CD4-positive, alpha-beta T cell treated with Interleukin-12 subunit alpha and Interleukin-12 subunit beta, for 1 hour (primary cell): Measurements from ENCODE around the gene AKAP6.

ENCODE experiments used
- DNase-seq: peaks from one replicate; pipeline ENCODE4 v3.0.0-alpha.2; 2020

AKAP6 gene, protein sequence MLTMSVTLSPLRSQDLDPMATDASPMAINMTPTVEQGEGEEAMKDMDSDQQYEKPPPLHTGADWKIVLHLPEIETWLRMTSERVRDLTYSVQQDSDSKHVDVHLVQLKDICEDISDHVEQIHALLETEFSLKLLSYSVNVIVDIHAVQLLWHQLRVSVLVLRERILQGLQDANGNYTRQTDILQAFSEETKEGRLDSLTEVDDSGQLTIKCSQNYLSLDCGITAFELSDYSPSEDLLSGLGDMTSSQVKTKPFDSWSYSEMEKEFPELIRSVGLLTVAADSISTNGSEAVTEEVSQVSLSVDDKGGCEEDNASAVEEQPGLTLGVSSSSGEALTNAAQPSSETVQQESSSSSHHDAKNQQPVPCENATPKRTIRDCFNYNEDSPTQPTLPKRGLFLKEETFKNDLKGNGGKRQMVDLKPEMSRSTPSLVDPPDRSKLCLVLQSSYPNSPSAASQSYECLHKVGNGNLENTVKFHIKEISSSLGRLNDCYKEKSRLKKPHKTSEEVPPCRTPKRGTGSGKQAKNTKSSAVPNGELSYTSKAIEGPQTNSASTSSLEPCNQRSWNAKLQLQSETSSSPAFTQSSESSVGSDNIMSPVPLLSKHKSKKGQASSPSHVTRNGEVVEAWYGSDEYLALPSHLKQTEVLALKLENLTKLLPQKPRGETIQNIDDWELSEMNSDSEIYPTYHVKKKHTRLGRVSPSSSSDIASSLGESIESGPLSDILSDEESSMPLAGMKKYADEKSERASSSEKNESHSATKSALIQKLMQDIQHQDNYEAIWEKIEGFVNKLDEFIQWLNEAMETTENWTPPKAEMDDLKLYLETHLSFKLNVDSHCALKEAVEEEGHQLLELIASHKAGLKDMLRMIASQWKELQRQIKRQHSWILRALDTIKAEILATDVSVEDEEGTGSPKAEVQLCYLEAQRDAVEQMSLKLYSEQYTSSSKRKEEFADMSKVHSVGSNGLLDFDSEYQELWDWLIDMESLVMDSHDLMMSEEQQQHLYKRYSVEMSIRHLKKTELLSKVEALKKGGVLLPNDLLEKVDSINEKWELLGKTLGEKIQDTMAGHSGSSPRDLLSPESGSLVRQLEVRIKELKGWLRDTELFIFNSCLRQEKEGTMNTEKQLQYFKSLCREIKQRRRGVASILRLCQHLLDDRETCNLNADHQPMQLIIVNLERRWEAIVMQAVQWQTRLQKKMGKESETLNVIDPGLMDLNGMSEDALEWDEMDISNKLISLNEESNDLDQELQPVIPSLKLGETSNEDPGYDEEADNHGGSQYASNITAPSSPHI (N-terminal part only)

DNA sequence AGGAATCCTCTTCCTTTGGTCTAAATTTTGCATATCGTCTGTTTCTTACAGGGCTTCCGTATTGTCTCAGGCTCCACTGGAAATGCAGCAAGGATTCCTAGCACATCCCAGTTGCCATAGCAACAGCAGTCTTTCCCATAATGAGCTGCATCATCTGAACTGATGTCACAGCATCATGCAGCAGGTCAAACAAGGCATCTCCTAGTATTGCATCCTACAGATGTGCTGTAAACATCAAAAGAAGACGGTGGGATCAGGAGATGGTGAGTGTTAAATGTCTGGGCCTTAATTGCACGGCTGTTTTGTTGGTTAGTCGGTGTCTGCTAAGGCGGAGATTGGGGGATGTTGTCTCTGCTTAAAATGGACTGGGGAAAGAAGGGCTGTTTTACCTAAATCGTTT lies at the start of gene AKAP6:
TSS of gene AKAP6 (plus strand) at position 153 of the 400 bp plus-strand sequence. CDS start 104,196 bp downstream, outside the sequence.
- no peak for DNase-seq

DNA sequence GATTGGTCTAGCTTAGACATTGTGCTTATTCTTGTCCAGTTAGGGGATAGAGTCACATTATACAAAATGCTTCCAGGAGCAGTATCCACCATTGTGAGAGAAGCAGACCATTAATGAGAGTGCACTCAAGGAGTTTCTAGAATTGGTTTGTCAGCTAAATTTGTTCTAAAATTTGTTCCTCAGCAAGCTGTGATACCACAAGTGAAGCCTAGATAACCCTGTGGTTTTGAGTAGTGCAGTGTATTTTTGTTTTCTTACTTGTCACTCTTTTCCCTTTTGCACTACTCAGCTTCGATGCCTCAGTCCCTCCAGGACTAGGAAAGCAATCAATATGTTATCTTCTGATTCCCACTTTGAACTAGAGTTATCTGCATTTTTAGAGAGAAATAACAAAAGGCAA lies 42.5 kb upstream of the AKAP6 start:
- no peak for DNase-seq

DNA sequence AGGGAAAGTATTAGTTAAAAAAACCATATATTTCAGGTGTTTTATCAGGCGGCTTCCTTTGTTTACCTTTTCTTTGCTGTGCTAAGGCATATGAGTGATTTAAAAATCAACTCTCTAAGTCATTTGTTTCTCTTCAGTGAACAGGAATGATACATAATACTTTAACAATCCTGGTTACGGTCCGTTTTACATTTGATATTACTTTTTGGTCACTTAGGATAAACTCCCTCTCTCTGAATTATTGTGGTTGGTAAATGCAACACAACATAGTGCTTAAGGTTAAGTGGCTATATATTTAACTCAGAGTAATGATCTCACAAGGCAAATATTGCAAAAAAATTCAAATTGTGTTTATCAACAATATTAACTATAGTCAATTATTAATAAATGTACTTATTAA lies 32.7 kb upstream of the AKAP6 start:
- no peak for DNase-seq

DNA sequence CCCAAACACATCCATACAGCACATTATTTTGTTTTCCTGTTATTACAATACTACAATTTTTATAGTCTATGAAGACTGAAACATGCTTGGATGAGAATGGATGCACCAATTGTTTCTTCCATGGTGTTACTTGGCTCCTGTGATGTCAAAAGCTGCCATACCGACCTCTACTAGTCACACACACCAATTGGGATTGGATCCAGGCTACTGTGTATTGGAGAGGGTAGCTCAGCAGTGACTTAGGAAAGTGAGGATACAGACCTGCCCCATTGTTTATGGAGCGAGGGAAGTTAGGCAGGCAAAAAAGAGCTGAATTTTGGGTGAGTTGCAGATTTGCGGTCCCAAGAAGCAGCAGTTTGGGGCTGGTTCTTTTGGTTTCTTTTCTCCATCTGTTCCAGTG lies 30.8 kb upstream of the AKAP6 start:
- DNase-seq, result no peak

DNA sequence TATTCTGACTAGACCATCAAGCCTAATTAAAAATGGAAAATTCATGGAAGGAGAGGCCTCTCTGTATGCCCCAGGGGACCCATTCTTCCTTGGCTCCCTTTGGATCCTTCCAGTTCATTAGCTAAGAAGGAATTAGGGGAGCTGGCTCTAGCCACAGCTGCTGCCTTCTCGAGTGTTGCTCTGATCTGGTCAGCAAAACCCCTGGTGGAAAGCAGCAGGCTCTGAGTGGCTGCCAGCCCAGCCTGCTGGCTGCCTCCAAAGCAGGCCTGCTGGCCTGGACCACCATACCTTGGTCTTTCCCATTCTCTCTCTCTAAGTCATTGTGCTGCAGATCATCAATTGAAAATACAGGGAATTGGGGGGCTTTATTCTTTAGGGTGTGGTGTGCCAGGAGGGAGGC lies 29.0 kb upstream of the AKAP6 start:
- DNase-seq, result no peak

DNA sequence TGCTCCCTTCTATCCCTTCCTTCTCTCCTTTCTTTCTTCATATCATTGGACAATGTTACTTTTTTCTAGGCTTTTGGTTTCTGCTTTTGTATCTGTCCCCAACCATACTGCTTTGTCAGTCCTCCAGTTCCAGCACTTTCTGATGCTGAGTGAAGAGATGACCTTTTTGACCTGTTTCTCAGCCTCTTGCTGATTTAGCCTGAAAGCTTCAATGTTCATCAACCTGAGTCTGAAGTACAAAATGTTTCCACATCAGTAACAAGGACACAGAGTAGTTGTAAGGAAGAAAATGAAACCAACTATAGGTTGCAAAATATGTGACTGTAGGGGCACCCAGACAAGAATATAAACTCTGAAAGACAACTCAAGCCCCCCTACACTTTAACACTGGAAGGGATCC lies 25.2 kb upstream of the AKAP6 start:
- no peak for DNase-seq

DNA sequence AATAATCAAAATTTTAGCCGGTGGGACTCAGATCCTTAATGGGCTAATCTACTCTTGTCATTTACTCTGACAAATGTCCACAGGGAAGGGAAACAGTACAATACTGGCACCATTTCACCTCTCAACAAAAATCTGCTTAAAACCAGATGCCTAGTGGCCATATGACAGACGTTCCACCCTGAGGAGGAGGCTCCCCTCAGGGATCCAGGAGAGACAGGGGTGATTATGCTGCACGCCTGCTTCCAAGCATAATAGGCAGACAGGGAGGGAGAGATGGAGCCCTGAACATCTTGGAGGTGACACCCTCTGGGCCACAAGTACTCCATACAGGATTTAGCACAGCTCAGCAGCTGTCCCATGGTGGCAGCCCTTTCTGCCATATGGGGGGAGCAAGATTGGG lies 24.8 kb upstream of the AKAP6 start:
- no peak for DNase-seq

DNA sequence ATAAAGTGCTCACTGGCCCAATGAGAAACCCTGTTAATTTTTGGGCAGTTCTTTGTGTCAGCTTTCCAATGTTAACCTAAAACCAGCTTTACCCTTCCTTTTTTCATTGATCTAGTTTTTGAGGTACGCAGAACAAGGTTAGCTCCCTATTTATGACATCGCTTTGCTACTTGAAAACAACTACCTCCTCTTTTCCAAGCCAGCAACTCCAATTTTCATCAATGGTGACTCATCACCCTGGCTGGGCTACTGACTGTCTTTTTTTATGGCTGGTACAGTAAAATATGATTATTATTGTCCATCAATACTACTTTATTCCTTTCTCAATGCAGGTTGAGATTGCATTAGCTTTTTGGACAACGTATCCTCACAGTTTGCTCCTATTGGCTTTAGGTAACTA lies 22.5 kb upstream of the AKAP6 start:
- no peak for DNase-seq

DNA sequence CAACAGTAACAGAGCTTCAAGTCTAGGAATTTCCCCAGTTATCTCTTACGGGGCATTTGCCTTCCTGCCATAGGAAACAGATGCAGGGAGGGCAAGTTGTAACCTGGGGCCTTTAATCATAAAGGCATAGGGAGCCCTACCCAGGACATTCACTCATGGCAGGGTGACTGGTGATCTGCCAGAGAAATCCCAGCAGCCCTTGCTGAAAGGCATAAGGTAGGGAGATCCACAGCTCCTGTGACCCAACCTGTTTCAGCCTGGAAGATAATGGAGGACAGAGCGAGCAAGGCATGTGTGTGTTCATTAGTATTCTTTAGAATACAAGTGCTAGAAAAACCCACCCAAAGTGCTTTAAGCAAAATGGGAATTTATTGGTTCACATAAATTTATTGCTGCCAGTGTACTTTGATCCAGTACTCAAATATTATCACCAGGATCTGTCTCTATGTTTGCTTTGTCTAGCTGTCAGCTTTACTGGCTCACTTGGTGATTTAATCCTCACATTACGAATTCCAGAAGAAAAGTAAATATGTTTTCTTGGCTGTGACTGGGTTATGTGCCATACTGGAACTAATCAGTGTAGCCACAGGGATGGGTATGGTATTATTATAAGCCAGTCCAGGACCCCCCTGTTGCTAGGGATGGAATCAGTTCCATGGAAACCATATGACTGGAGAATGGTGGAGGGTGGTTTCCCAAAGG lies 21.1 kb upstream of the AKAP6 start:
- DNase-seq, result no peak

DNA sequence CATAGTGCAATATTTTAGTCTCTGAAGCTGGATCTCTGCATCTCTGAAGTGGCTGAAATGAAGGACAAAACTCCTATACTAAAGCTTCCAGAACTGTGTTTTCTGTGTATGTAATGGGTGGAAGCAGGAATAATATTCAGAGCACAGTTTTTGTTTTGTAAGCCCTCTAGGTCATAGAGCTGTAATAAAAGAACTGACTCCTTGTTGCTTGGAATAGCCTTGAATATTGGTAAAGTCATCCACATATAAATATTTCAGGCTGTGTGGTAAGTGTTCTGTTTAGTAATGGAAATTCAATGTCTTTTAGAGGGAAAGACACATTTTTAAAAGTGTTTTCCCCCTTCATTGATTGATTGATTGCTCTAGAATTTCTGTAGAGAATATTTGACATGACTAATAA lies 18.2 kb upstream of the AKAP6 start:
- DNase-seq, result no peak

DNA sequence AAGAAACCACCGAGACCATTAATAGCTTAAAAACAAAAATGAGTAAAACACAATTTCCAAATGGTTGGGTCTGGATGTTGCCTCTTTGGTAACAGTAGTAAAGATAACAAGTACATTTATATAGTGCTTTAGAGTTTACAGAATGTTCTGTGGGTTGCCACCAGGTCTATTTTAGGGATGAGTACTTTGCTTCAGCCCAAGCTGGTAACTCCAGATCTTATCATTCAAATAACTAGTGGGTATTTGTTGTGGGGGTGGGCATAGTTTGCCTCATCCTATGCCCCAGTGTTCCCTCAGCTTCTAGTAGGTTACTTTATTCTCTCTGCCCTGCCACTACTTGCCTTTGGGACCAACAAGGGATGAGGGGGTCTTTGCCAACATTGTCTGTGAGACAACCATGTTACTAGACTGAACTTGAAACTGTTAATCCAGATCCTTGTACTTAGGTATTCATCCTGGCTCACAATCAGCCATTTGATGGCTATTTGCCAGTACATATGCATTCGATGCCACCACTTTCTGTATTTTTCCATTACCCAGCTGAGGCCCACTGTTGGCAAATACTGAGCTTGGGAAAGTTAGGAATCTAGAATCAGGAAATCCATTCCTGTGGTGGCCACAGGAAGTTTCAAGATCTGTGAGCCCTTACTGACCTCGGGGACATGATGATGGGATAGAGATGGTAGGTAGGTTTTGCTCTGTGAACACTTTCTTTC lies 17.6 kb upstream of the AKAP6 start:
- DNase-seq, result no peak

DNA sequence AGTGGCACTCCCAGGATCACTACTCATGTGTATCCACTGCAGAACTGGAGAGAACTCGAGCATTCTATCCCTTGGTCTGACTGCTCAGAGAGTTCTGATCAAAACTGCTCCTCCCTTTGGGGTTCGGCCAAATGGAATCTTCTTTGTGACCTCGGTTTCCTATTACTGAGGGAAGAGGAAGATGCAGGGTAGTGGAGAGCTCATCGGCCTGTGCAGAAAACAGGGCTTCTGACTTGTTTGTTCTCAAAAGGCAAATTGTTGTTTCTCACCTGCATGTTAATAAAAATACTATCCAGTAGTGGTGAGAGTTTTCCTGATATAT lies 17.1 kb upstream of the AKAP6 start:
- DNase-seq, result no peak

DNA sequence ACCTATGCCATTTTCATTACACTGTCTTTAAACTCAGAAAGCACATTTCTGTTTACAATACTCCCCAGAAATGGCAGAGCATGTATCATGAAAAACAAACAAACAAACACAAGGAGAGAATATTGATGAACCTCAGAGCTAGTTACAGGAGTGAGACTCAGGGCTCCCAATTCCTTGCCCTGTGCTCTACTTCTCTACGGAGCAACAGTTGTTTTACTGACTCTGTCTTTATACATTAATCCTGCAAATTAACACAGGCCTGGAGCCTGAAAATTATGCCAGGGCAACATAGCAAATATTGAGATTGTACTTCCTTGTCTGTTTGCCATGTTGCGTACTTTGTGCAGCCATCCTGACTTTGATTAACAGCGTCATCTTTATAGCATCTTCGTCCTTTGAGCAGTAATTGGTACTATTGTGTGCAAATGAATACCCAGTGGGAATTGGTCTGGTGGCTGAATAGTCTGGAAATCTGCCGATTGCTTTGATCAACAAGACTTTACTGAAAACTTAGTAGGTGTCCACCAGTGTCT lies 15.2 kb upstream of the AKAP6 start:
- no peak for DNase-seq

DNA sequence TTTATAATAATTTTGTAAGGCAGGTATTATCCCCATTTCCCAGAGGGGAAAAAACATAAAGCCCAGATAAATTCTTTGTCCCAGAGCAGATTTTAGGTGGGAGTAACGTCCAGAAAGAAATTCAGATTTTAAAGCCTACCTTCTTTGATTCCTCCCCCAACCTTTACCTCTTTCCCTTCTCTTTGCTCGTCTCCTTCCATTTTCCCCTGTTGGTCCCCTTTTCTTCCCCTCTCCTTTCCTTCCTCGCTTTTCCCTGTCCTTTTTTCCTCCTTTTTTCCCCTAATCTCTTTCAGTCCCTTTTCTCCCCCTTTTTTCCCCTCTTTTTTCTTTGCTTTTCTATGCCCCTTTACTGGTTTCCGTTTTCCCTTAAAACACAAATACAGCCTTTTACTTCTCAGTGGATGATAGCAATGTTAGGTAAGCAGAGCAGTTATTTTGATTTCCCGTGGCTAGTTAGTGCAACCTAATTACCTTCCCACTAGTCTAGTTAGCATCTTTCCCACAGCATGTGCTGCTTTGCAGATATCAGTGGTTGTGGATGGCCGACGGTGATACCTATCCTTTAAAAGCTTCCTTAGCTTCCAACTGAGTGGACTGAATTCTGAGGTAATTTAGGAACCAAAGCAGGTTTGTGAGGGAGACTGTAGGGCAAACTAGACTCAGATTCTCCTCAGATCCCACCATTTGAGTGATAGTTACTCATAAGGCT lies 10.9 kb upstream of the AKAP6 start:
- DNase-seq, result no peak

DNA sequence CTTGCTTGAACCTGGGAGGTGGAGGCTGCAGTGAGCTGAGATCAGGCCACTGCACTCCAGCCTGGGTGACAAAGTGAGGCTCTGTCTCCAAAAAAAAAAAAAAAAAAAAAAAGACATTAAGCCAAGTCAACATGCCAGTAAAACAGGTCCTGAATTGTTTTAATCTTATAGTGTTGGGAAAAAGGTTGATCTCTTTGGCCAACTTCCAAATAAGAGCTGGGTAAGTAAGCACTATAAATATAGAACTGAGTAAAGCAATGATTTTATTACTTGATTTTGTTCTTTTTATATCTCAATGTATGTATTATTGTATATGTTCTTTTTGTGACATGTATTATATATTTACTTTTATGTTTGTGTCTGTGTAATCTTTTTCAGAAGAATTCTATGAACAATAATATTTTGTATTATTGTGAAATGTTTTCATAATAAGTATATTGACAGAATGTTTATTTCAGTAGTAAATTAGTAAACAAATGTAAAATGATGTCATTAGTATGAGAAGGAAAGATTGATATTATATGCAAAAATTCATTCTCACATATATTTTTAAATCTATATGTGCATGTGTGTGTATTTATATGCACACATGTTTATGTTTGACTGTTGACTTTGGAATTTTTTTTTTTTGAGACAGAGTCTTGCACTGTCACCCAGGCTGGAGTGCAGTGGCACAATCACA lies 9.6 kb upstream of the AKAP6 start:
- DNase-seq, result no peak

DNA sequence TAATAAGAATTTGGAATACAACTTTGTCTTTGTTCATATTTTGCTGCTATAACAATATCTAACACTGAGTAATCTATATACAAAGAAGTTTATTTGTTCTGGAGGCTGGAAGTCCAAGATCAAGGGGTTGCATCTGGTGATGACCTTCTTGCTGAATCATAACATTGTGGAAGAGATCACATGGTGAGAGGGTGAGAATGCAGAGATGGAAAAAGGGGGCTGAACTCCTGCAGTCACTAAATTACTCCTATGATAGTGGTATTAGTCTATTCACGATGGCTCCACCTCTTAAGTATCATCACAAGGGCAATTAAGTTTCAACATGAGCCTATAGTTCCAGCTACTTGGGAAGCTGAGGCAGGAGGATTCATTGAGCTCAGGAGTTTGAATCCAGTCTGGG lies 4.5 kb upstream of the AKAP6 start:
- DNase-seq, result no peak

DNA sequence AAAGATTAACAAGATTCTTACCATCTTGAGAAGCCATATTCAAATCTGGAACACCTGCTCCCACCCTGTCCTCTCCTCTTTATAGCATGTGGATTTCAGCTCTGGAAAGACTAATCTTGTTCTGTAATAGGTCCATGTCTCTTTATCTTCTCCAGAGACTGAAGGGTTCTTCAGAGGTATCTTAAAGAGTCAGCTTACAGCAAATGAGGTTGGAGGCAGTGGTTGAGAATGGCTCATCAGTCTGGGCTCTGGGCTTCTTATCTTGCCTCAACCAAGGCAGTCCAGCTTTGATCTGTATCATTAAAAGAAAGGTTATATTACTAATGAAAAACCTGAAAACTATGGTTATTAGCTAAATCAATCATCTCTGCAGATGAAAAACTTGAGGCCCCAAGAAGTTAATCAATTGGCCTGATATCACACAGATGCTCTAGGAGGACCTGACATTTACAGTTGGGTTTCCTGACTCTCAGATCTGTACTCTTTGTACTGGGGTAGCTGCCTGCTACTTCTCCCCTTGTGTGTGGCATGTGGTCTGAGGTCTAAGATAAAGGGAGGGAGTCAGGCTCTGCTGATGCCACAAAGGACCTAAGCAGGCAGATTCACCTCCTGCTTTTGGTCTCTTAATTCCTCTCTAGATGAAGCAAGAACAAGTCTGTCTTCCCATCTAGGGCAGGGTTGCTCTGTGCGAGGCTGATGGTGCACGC lies 1.7 kb upstream of the AKAP6 start:
- DNase-seq, result no peak

DNA sequence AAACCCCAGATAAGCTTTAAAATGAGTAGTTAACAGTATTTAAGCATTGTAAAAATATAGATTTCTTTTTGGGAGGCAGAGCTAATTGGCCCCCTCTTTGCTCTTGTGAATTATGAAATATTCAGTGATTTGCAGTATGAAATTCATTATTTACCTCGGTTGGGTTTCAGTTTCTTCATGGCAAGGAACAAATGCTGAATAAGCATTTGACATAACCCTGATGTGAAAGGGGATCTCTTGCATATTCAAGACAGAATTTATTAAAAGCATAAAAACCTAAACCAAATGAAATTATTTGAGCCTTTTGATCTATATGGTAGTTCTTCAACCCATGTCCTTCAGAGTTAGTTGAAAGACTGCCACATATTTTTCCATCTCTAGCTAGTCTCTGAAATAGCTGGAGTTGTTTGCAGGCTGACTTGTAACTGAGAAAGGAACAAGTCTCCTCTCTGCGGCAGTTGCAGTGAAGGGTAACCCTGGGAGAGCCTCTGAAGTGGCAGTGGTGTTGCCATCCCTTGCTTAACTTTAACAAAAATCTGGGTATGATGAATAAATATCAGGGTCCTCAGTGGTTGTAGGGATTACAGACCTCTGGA lies 690 bp downstream of the AKAP6 start:
- DNase-seq, result no peak

DNA sequence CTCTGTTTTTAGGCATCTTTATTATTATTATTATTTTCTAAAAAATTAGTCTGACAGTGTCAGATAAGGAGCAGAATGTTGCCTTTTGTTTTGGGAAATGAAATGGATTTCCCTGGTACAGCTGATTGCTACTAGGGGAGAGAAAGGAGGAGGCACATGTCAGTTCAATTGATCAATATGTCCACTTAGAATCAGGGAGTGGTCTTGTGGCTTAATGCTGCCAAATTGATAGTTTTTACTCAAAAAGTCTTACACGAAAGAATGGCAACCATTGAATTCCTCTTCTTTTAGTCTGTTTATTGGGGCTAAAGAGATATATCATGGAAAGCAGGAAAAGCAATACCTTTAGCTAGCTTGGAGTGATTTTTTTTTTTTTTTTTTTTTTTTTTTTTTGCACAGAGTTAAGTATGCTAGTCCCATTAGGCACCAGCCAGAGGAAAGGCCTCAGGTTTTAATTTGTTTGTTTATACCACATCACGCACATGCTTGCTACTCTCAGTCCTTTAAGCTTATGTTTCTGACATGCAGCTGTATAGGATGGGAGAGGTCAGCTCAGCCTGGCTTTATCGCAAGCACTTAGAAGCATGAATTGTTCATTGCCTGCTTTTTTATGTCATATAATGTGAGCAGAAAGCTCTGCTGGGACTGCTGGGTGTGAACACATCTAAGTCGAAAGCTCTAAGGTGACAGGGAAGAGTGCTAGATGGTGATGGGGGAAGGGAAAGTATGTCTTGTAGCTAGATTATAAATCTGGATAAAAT lies 1.4 kb downstream of the AKAP6 start:
- DNase-seq, result no peak
